ENCODE data around the gene CD33. TPM values are rescaled to one million over a fixed set of nuclear protein-coding genes. Genes with fewer than 3 reads are reported as not detected.
"Not testable (repeated sequence)": the region's sequence is repeated elsewhere in the genome, so short reads cannot be mapped to it uniquely, and the experiment has no call there.

Gene CD33
- total and polyA plus RNA-seq, 10 donors, result 9.6 to 77.8 (median 54.7) TPM

DNA sequence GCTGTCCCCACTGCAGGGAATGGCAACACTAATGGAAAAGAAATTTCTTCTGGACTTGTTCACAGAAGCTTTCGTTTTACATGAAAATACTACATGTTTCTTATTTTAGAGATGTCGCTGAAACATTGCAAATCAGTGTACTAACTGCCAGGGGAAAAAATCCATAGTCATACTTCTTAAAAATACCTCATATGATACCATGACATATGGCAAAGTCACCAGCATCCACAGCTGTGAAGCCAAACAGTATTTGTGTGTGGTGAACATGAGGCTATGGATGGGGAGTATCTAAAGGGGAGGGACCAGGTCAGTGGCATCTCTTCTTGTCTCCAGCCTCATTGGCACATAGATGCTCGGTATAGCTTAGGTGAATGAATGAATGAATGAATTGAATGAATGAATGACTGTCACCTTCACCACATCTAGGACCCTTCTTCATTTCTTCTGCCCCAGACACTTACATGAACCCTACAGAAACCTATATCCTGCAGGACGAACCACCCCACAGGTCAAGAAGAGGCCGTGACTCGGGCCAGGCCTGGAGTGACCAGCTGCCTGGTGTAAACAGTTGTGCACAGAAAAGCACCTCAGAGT is 14.6 kb upstream of the CD33 start:
- no peaks in the 10 kb centered on the region for H3K9me3 ChIP-seq
- DNase-seq, result no peak
- peaks cover 0 to 20% (median 9%) of the 10 kb centered on the region in 6 donors for H3K4me1 ChIP-seq
- H3K4me3 ChIP-seq, result no peak overlapping the region
- WGBS, 5 donors, result 74 to 88% (median 81%) methylated on average over 5 to 6 of the region's 6 CpGs
- TF ChIP-seq POLR2AphosphoS5 (IDR thresholded peaks at IDR 0.05) (no peak), POLR2A (IDR thresholded peaks at IDR 0.05) (no peak)
- TF ChIP-seq, protein P1, sequence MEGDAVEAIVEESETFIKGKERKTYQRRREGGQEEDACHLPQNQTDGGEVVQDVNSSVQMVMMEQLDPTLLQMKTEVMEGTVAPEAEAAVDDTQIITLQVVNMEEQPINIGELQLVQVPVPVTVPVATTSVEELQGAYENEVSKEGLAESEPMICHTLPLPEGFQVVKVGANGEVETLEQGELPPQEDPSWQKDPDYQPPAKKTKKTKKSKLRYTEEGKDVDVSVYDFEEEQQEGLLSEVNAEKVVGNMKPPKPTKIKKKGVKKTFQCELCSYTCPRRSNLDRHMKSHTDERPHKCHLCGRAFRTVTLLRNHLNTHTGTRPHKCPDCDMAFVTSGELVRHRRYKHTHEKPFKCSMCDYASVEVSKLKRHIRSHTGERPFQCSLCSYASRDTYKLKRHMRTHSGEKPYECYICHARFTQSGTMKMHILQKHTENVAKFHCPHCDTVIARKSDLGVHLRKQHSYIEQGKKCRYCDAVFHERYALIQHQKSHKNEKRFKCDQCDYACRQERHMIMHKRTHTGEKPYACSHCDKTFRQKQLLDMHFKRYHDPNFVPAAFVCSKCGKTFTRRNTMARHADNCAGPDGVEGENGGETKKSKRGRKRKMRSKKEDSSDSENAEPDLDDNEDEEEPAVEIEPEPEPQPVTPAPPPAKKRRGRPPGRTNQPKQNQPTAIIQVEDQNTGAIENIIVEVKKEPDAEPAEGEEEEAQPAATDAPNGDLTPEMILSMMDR (IDR thresholded peaks at IDR 0.05 in 8 of 11, conservative IDR thresholded peaks at IDR 0.05 in 3 of 11), result no peak
- H3K27ac ChIP-seq, result peak overlapping the region in 3 of 8 donors; percentile 54 to 69 (median 67)
- H3K36me3 ChIP-seq, result no peaks in the 10 kb centered on the region
- intact Hi-C loops (cut with DNase I; ENCODE audit: low total_unique reads), result no loop called here
- peaks cover 0 to 3% (median 0%) of the 10 kb centered on the region in 7 donors for H3K27me3 ChIP-seq (replicated peaks in 1 of 7)

DNA sequence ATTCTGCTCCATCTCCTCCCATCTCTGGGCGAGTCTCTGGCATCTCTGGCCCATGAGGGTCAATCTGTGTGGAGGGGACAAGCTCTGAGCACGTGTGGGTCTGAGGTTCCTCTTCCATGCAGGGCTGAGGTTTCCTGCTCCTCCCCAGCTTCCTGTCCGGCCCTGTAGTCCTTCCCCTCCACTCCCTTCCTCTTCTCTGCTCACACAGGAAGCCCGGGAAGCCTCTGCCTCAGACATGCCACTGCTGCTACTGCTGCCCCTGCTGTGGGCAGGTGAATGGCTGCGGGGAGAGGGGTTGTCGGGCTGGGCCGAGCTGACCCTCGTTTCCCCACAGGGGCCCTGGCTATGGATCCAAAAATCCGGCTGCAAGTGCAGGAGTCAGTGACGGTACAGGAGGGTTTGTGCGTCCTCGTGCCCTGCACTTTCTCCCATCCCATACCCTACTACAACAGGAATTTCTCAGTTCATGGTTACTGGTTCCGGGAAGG is 14.0 kb upstream of the CD33 start:
- H3K9me3 ChIP-seq; H3K27me3 ChIP-seq (replicated peaks in 1 of 7); H3K36me3 ChIP-seq; intact Hi-C loops (cut with DNase I; ENCODE audit: low total_unique reads): not testable (repeated sequence)
- Histone ChIP-seq H3K27ac (peak overlapping the region in 3 of 8 donors; percentile 54 to 69 (median 67)), H3K4me1 (peaks cover 0 to 20% (median 9%) of the 10 kb centered on the region in 6 donors), H3K4me3 (peak overlapping the region in 4 of 8 donors; percentile 16 to 61 (median 28))
- DNase-seq, result peak; percentile 81
- WGBS, 5 donors, result 27 to 41% (median 34%) methylated on average over 13 of the region's 13 CpGs

DNA sequence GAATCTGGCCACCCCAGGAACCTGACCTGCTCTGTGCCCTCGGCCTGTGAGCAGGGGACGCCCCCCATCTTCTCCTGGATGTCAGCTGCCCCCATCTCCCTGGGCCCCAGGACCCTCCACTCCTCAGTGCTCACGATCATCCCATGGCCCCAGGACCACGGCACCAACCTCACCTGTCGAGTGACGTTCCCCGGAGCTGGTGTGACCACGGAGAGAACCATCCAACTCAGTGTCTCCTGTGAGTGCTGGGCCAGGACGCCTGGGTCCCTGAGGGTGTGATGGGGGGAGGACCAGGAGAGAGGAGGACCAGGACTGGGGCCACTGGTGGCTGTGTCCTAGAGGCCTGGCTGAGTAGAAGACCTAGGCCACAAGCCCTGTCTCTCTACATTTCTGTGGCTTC is 13.0 kb upstream of the CD33 start:
- no peak for TF ChIP-seq POLR2A (IDR thresholded peaks at IDR 0.05)
- TF ChIP-seq, protein P1 (IDR thresholded peaks at IDR 0.05 in 8 of 11, conservative IDR thresholded peaks at IDR 0.05 in 3 of 11), result no peak
- intact Hi-C loops (cut with DNase I; ENCODE audit: low total_unique reads), result no loop called here
- H3K36me3 ChIP-seq, result no peaks in the 10 kb centered on the region
- peak overlapping the region in 1 of 8 donors; percentile 67 for H3K27ac ChIP-seq
- H3K4me3 ChIP-seq, result no peak overlapping the region
- H3K9me3 ChIP-seq, result no peaks in the 10 kb centered on the region
- peaks cover 0 to 3% (median 0%) of the 10 kb centered on the region in 7 donors for H3K27me3 ChIP-seq (replicated peaks in 1 of 7)
- H3K4me1 ChIP-seq, result peaks cover 0 to 20% (median 9%) of the 10 kb centered on the region in 6 donors
- no peak for DNase-seq
- 80 to 92% (median 88%) methylated on average over 9 of the region's 9 CpGs for WGBS, 5 donors

DNA sequence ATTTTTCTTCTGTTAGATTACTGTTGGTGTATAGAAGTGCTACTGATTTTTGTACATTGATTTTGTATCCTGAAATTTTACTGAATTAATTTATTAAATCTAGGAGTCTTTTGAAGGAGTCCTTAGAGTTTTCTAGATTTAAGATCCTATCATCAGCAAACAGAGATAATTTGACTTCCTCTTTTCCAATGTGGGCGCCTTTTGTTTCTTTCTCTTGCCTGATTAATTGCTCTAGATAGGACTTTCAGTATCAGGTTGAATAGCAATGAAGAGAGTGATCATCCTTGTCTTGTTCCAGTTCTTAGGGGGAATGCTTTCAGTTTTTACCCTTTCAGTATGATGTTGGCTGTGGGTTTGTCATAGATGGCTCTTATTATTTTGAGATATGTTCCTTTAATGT is 5.6 kb upstream of the CD33 start:
- WGBS, 5 donors, result 19 to 32% (median 25%) methylated on average over 1 of the region's 1 CpG
- Histone ChIP-seq H3K4me1 (peaks cover 0 to 2% (median 0%) of the 10 kb centered on the region in 6 donors), H3K9me3 (no peaks in the 10 kb centered on the region), H3K27ac (no peak overlapping the region), H3K4me3 (no peak overlapping the region), H3K36me3 (no peaks in the 10 kb centered on the region), H3K27me3 (replicated peaks in 1 of 7) (peaks cover 0 to 12% (median 0%) of the 10 kb centered on the region in 7 donors)
- no peak for DNase-seq
- intact Hi-C loops (cut with DNase I; ENCODE audit: low total_unique reads), result no loop called here
- TF ChIP-seq, protein P1 (IDR thresholded peaks at IDR 0.05 in 8 of 11, conservative IDR thresholded peaks at IDR 0.05 in 3 of 11), result no peak
- TF ChIP-seq POLR2AphosphoS5 (IDR thresholded peaks at IDR 0.05) (no peak), POLR2A (IDR thresholded peaks at IDR 0.05) (no peak)
